K562 (cell line): ENCODE results near the gene PIP5K1B. TPM values are rescaled to one million over a fixed set of nuclear protein-coding genes. Genes with fewer than 3 reads are reported as not detected.

Experiments used
- ATAC-seq: fragments of 200-7000 bp; cut with Tn5 transposase; 3 replicates; pipeline ENCODE4 v1.9.1; 2020; ENCODE audit warnings: moderate library complexity
- BruUV-seq: library from RNA; stranded (reverse); fragments of 400-500 nt; replicated peaks from 2 replicates; lab custom pipeline; 2021; lab: Mats Ljungman, UMichigan
- CTCF ChIA-PET: fragments of 300-600 bp; formaldehyde crosslinking; extraction: SDS; loops from one replicate; lab custom pipeline; 2021; ENCODE audit warnings: low intra/inter-chr PET ratio; lab: Yijun Ruan, JAX
- POLR2A ChIA-PET: fragments of 300-600, 350-650 bp; sonication (Branson Sonifier 250); formaldehyde crosslinking; extraction: SDS; loops from one replicate; lab custom pipeline; 2021; ENCODE audit warnings: antibody characterized with exemption, inconsistent platforms; lab: Yijun Ruan, JAX
- DNase-seq, 4 experiments: peaks; one replicate each; pipeline versions ENCODE4 v3.0.0 to v3.0.0-alpha.2; 2011 to 2018; ENCODE audit warnings: low spot score in 3 of 4, mixed read lengths in 3 of 4; ENCODE audit errors: extremely low read depth in 1 of 4
- FAIRE-seq: peaks from 2 replicates; lab custom pipeline; 2011; peaks lifted over from hg19 to GRCh38; lab: Jason Lieb, UNC
- H2AFZ ChIP-seq: 2 replicates; pipeline ENCODE4 v1.6.0; 2011; ENCODE audit warnings: low read depth, low read length, control low read depth, inconsistent platforms
- H3K27ac ChIP-seq: fragments of 200-600 bp; 3 replicates; pipeline ENCODE4 v1.8.0; 2011; ENCODE audit warnings: low read depth, mild to moderate bottlenecking, control low read depth, inconsistent platforms, low read length, moderate library complexity, mixed read lengths; ENCODE audit errors: extremely low read depth
- H3K27me3 ChIP-seq, 2 experiments: fragments of 300-600 bp in 1 of 2; 2 replicates in 1 of 2; 3 replicates in 1 of 2; pipeline versions ENCODE4 v1.6.0 to v1.8.0; 2011; ENCODE audit warnings: inconsistent platforms in 2 of 2, low read length in 2 of 2, mild to moderate bottlenecking in 1 of 2, mixed read lengths in 1 of 2, moderate library complexity in 1 of 2; ENCODE audit not compliant: control insufficient read depth in 2 of 2, insufficient read depth in 2 of 2
- H3K36me3 ChIP-seq: fragments of 300-600 bp; 3 replicates; pipeline ENCODE4 v1.8.0; 2011; ENCODE audit warnings: mild to moderate bottlenecking, low read length, inconsistent platforms; ENCODE audit not compliant: control insufficient read depth, insufficient read depth
- H3K4me1 ChIP-seq, 2 experiments: fragments of 200-600 bp in 1 of 2; replicated peaks in 1 of 2; 2 replicates in 1 of 2; 3 replicates in 1 of 2; pipeline versions ENCODE4 v1.5.1 to v1.8.0; 2011; ENCODE audit warnings: inconsistent platforms in 2 of 2, low read length in 2 of 2, mild to moderate bottlenecking in 1 of 2, mixed read lengths in 1 of 2, moderate library complexity in 1 of 2; ENCODE audit not compliant: control insufficient read depth in 2 of 2, insufficient read depth in 2 of 2
- H3K4me2 ChIP-seq: 2 replicates; pipeline ENCODE4 v1.6.1; 2011; ENCODE audit warnings: low read length, control low read depth, inconsistent platforms, mixed read lengths; ENCODE audit not compliant: insufficient read depth
- H3K4me3 ChIP-seq: fragments of 200-600 bp; sonication (generic), shearing (Covaris generic); 2 replicates; pipeline ENCODE4 v1.5.1; 2016; ENCODE audit warnings: control low read depth, inconsistent platforms
- H3K79me2 ChIP-seq: fragments of 200-600 bp; 3 replicates; pipeline ENCODE4 v1.8.0; 2011; ENCODE audit warnings: low read length, inconsistent platforms; ENCODE audit not compliant: control insufficient read depth, insufficient read depth
- H3K9ac ChIP-seq, 2 experiments: 2 replicates each; pipeline versions ENCODE4 v1.6.0 to v1.6.1; 2011; ENCODE audit warnings: low read depth in 2 of 2, low read length in 2 of 2, control low read depth in 1 of 2, inconsistent platforms in 1 of 2, mild to moderate bottlenecking in 1 of 2, mixed read lengths in 1 of 2; ENCODE audit not compliant: insufficient read depth in 1 of 2
- H3K9me1 ChIP-seq: one replicate; pipeline ENCODE4 v1.6.0; 2011; ENCODE audit warnings: inconsistent platforms, mild to moderate bottlenecking, low read length, moderate library complexity; ENCODE audit not compliant: control insufficient read depth, insufficient read depth
- H3K9me3 ChIP-seq: replicated peaks from 2 replicates; pipeline ENCODE4 v1.5.1; 2011; ENCODE audit warnings: low read depth, low read length, inconsistent platforms; ENCODE audit not compliant: control insufficient read depth, insufficient read depth
- H4K20me1 ChIP-seq: replicated peaks from 2 replicates; pipeline ENCODE4 v1.6.1; 2011; ENCODE audit warnings: low read length, inconsistent platforms, mixed read lengths; ENCODE audit not compliant: control insufficient read depth, insufficient read depth
- ETV1 ChIP-seq: fragments of 450-650 bp; conservative IDR thresholded peaks from 2 replicates; pipeline ENCODE4 v1.6.1; 2016; ENCODE audit warnings: missing genetic modification characterization, control low read depth, low read depth, missing compliant biosample characterization
- NCOA4 ChIP-seq: fragments of 450-650 bp; IDR thresholded peaks from 2 replicates; pipeline ENCODE4 v1.6.1; 2018; ENCODE audit warnings: mild to moderate bottlenecking; ENCODE audit not compliant: partially characterized antibody
- SIN3B ChIP-seq: fragments of 450-650 bp; IDR thresholded peaks from 2 replicates; pipeline ENCODE4 v1.6.1; 2017; ENCODE audit warnings: low read depth, mild to moderate bottlenecking, moderate library complexity
- SMARCB1 ChIP-seq: IDR thresholded peaks from 2 replicates; pipeline ENCODE4 v1.6.1; 2011; ENCODE audit warnings: improper control_type of control experiment, low read depth; ENCODE audit not compliant: insufficient read length
- TARDBP ChIP-seq: fragments of 450-650 bp; IDR thresholded peaks from 2 replicates; pipeline ENCODE4 v1.6.1; 2016
- ZFPM2 ChIP-seq: fragments of 250-450 bp; sonication (Bioruptor Pico); IDR thresholded peaks from 2 replicates; pipeline ENCODE4 v1.5.1; 2022; ENCODE audit warnings: mild to moderate bottlenecking
- ZNF316 ChIP-seq: fragments of 450-650 bp; IDR thresholded peaks from 2 replicates; pipeline ENCODE4 v1.6.1; 2016
- WGBS: fragments of 100-300 bp; shearing (Covaris generic); methylation state at CpG from one replicate; pipeline ENCODE4 v1.1.6; 2016; ENCODE audit warnings: low coverage, mixed read lengths; ENCODE audit not compliant: insufficient coverage; ENCODE audit errors: missing lambda C conversion rate; 5-methylcytosine and 5-hydroxymethylcytosine counted together
- in situ Hi-C: fragments of 300-500 bp; cut with MboI; formaldehyde crosslinking; loops from 4 replicates; pipeline ENCODE4 v1.15.0; 2018; ENCODE audit warnings: inconsistent platforms, mixed read lengths
- intact Hi-C: fragments of 100-400 bp; cut with micrococcal nuclease; formaldehyde crosslinking; loops from 2 replicates; pipeline ENCODE4 v1.14.2; 2022
- polyA plus RNA-seq, 8 experiments: library from polyadenylated mRNA; depleted of rRNA in 4 of 8; stranded (reverse) in 5 of 8; unstranded in 3 of 8; fragments of >200 nt; fragmentation: Nextera tagmentation in 2 of 8; fragmentation: Illumina TruSeq in 1 of 8; extraction: Ambion mirVana in 2 of 8; extraction: Trizol in 1 of 8; gene quantifications; 2 replicates each; pipeline versions ENCODE4 v1.2.1 to v1.2.3, GENCODE V29; 2011 to 2014; ENCODE audit warnings: inconsistent platforms in 1 of 8, missing spikeins in 1 of 8
- total RNA-seq, 7 experiments: library from RNA; depleted of rRNA in 6 of 7; stranded (reverse); fragments of >200 nt in 6 of 7; fragmentation: Illumina TruSeq in 2 of 7; extraction: Trizol in 2 of 7; gene quantifications; 2 replicates each; pipeline versions ENCODE4 v1.2.1 to v1.2.3, GENCODE V29; 2011 to 2021; ENCODE audit warnings: low replicate concordance in 1 of 7
- TF ChIP-seq, protein P1 (sequence below): fragments of 250-450 bp; sonication (Bioruptor Pico); IDR thresholded peaks from 2 replicates; pipeline ENCODE4 v1.4.0; 2020
- TF ChIP-seq, protein P2 (sequence below): fragments of 450-650 bp; IDR thresholded peaks from 2 replicates; pipeline ENCODE4 v1.6.1; 2016; ENCODE audit warnings: low read depth, mild to moderate bottlenecking, moderate library complexity
- TF ChIP-seq, protein P3 (sequence below): sonication (generic); formaldehyde crosslinking; IDR thresholded peaks from 2 replicates; pipeline ENCODE4 v1.8.0; 2022; ENCODE audit warnings: mild to moderate bottlenecking, missing genetic modification reagents
- TF ChIP-seq, protein P4 (sequence below): fragments of 450-650 bp; formaldehyde crosslinking; IDR thresholded peaks from 2 replicates; pipeline ENCODE4 v1.4.0; 2020; ENCODE audit warnings: mild to moderate bottlenecking, mixed read lengths

PIP5K1B gene
- total and polyA plus RNA-seq, 9 of the 15 experiments (the other 6 are each of a cell fraction or from before 2014, with no cell fraction given), result 3.1 to 12.9 (median 7.4) TPM

DNA sequence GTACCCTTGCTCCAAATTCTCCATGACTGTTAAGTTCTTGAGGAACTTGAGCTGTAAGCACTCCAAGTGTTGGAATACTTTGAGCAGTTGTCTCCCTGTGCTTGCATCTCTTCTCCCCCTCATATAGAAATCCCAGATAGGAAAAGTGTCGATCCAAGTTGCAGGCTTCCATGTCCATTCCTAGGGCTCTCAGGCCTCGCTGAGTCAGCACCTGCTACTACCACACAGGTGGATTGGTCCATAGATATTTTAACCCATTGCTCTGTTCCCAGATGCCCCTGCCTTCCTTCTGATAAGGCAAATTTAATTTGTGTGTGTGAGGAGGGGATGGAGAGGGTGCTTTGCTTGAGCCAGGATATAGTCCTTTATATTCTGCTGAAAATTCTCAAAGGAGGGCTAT lies 95.8 kb downstream of the PIP5K1B start:
- Histone ChIP-seq H3K9me1 (peaks cover 2% of the 10 kb centered on the region), H2AFZ (no peak overlapping the region), H3K9ac (no peak overlapping the region), H3K4me3 (no peak overlapping the region), H3K9me3 (no peaks in the 10 kb centered on the region), H3K27me3 (no peaks in the 10 kb centered on the region), H4K20me1 (peaks cover 15% of the 10 kb centered on the region), H3K36me3 (no peaks in the 10 kb centered on the region), H3K4me1 (peaks cover 3 to 8% of the 10 kb centered on the region in 2 experiments; a peak in 2 of 5 replicates), H3K4me2 (no peak overlapping the region), H3K79me2 (no peaks in the 10 kb centered on the region; the same call in 1 of the 3 replicates), H3K27ac (no peak overlapping the region)
- in situ Hi-C loops (no loop called here), intact Hi-C loops (no loop called here)
- FAIRE-seq (no peak), ATAC-seq (no peak), DNase-seq (no peak)
- no TSS peak for BruUV-seq
- ChIA-PET POLR2A (no interaction called here), CTCF (no interaction called here)
- TF ChIP-seq ZNF316 (0 out of 2 replicates have a peak, but pooled peaks have one; percentile 3), ZFPM2 (CRISPR knock-in tag) (no peak)
- WGBS, result 51% methylated on average over 2 of the region's 2 CpGs

DNA sequence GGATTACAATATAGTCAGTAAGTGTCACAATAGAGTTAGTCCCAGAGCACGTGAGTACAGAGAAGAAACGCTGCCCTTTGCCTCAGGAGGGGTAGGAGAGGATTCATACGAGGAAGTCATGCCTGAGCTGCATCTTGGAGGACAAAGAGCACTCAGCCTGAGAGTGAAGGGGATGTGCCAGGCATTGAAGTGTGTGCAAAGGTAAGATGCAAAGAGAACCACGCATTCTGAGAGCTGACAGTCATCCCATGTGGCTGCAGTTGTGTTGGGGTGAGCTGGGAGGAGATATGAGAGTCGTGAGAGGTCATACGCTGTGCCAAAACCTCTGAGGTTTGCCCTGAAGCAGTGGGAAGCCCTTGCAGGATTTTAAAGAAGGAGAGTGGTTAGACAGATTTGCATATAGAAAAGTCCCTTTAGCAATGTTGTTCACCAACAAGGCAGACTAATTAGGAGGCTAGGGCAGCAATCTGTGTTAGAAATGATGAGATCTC lies 97.5 kb downstream of the PIP5K1B start:
- no TSS peak for BruUV-seq
- Histone ChIP-seq H3K27ac (no peak overlapping the region), H3K27me3 (no peaks in the 10 kb centered on the region), H3K9ac (no peak overlapping the region), H4K20me1 (peaks cover 21% of the 10 kb centered on the region), H3K4me2 (no peak overlapping the region), H3K79me2 (no peaks in the 10 kb centered on the region; the same call in 1 of the 3 replicates), H3K36me3 (no peaks in the 10 kb centered on the region), H2AFZ (no peak overlapping the region), H3K4me3 (no peak overlapping the region), H3K9me1 (peaks cover 5% of the 10 kb centered on the region), H3K9me3 (no peaks in the 10 kb centered on the region), H3K4me1 (peaks cover 10 to 12% of the 10 kb centered on the region in 2 experiments; a peak in 2 of 5 replicates)
- POLR2A ChIA-PET, result no interaction called here
- CTCF ChIA-PET, result no interaction called here
- no peak for FAIRE-seq
- no peak for ATAC-seq
- in situ Hi-C loops (no loop called here), intact Hi-C loops (no loop called here)
- 21% methylated on average over 6 of the region's 6 CpGs for WGBS
- TF ChIP-seq, protein P1, sequence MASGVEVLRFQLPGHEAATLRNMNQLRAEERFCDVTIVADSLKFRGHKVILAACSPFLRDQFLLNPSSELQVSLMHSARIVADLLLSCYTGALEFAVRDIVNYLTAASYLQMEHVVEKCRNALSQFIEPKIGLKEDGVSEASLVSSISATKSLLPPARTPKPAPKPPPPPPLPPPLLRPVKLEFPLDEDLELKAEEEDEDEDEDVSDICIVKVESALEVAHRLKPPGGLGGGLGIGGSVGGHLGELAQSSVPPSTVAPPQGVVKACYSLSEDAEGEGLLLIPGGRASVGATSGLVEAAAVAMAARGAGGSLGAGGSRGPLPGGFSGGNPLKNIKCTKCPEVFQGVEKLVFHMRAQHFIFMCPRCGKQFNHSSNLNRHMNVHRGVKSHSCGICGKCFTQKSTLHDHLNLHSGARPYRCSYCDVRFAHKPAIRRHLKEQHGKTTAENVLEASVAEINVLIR, result no peak
- TF ChIP-seq SMARCB1, result no peak
- TF ChIP-seq, protein P2, sequence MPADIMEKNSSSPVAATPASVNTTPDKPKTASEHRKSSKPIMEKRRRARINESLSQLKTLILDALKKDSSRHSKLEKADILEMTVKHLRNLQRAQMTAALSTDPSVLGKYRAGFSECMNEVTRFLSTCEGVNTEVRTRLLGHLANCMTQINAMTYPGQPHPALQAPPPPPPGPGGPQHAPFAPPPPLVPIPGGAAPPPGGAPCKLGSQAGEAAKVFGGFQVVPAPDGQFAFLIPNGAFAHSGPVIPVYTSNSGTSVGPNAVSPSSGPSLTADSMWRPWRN, result no peak
- TF ChIP-seq, protein P3, sequence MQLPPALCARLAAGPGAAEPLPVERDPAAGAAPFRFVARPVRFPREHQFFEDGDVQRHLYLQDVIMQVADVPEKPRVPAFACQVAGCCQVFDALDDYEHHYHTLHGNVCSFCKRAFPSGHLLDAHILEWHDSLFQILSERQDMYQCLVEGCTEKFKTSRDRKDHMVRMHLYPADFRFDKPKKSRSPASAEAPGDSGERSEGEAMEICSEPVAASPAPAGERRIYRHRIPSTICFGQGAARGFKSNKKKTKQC (CRISPR knock-in tag), result no peak
- no peak for TF ChIP-seq TARDBP
- TF ChIP-seq ETV1, result no peak
- TF ChIP-seq, protein P4, sequence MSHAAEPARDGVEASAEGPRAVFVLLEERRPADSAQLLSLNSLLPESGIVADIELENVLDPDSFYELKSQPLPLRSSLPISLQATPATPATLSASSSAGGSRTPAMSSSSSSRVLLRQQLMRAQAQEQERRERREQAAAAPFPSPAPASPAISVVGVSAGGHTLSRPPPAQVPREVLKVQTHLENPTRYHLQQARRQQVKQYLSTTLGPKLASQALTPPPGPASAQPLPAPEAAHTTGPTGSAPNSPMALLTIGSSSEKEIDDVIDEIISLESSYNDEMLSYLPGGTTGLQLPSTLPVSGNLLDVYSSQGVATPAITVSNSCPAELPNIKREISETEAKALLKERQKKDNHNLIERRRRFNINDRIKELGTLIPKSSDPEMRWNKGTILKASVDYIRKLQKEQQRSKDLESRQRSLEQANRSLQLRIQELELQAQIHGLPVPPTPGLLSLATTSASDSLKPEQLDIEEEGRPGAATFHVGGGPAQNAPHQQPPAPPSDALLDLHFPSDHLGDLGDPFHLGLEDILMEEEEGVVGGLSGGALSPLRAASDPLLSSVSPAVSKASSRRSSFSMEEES, result no peak
- TF ChIP-seq SIN3B, result no peak
- no peak for TF ChIP-seq NCOA4
- DNase-seq, result no peak
